ENCODE data around the gene PRMT2. TPM values are rescaled to one million over a fixed set of nuclear protein-coding genes. Genes with fewer than 3 reads are reported as not detected.
"Not testable (repeated sequence)": the region's sequence is repeated elsewhere in the genome, so short reads cannot be mapped to it uniquely, and the experiment has no call there.

Gene PRMT2
- total RNA-seq, 1 donor from 2014 or later: 15.3 TPM

GRCh38 chr21:46666941-46667740, 31.7 kb downstream of the PRMT2 start:
- no peak for DNase-seq (ENCODE audit: low spot score)

GRCh38 chr21:46667741-46668380, 32.4 kb downstream of the PRMT2 start:
- DNase-seq (ENCODE audit: low spot score): no peak
- ATAC-seq: peak; percentile 33

More at GRCh38 chr21:46666941-46667740, 31.7 kb downstream of the PRMT2 start:
- peak; percentile 24 for ATAC-seq

GRCh38 chr21:46668381-46668780, 32.9 kb downstream of the PRMT2 start:
- ATAC-seq (no peak), DNase-seq (ENCODE audit: low spot score) (no peak)

- ATAC-seq; DNase-seq (ENCODE audit: low spot score): not testable (repeated sequence)
These were observed 33.4 kb downstream of the PRMT2 start for GRCh38 chr21:46668904-46669303.

- no peak for ATAC-seq
- DNase-seq (ENCODE audit: low spot score): no peak
These were observed 39.0 kb downstream of the PRMT2 start for GRCh38 chr21:46674430-46675007.

GRCh38 chr21:46675595-46676280, 40.3 kb downstream of the PRMT2 start:
- no peak for ATAC-seq
- no peak for DNase-seq (ENCODE audit: low spot score)

GRCh38 chr21:46676542-46676941, 41.1 kb downstream of the PRMT2 start:
- DNase-seq (ENCODE audit: low spot score); ATAC-seq: not testable (repeated sequence)

- not testable (repeated sequence) for DNase-seq (ENCODE audit: low spot score); ATAC-seq
These were observed 46.1 kb downstream of the PRMT2 start for GRCh38 chr21:46681593-46681992.

- not testable (repeated sequence) for ATAC-seq; DNase-seq (ENCODE audit: low spot score)
These were observed 63.2 kb downstream of the PRMT2 start for GRCh38 chr21:46698652-46699051.

GRCh38 chr21:46699104-46699503, 63.6 kb downstream of the PRMT2 start:
- peak; percentile 64 for ATAC-seq

More at GRCh38 chr21:46699104-46699503, 63.6 kb downstream of the PRMT2 start:
- DNase-seq (ENCODE audit: low spot score): not testable (repeated sequence)

Other genes with a start within 250 kb of the PRMT2 start
- gene DIP2A, start 176.8 kb upstream of the PRMT2 start, total RNA-seq: 15.2 TPM
- gene S100B, start 30.6 kb upstream of the PRMT2 start, total RNA-seq: not detected

All from left lobe of liver (tissue), 2 donors.